Gastroesophageal sphincter (tissue), 3 donors: ENCODE results near the gene BBS4.

Experiments used
- CTCF ChIP-seq, 4 experiments: fragments of 200-600 bp in 2 of 4; fragments of 450-650 bp in 2 of 4; sonication (generic) in 1 of 4; IDR thresholded peaks; one replicate each; pipeline ENCODE4 v1.5.1; 2017 to 2019; ENCODE audit warnings: antibody characterized with exemption in 4 of 4, mild to moderate bottlenecking in 2 of 4, moderate library complexity in 2 of 4
- EP300 ChIP-seq: sonication (generic); formaldehyde crosslinking; IDR thresholded peaks from one replicate; pipeline ENCODE4 v1.6.1; 2017; ENCODE audit warnings: antibody characterized with exemption, mild to moderate bottlenecking
- POLR2A ChIP-seq, 2 donors: fragments of 450-650 bp; IDR thresholded peaks; one replicate each; pipeline ENCODE4 v1.6.1; 2017; ENCODE audit warnings: antibody characterized with exemption in 2 of 2, mild to moderate bottlenecking in 2 of 2, moderate library complexity in 1 of 2

GRCh38 chr15:72682772-72683171 lies 3.2 kb upstream of the BBS4 start:
- TF ChIP-seq CTCF (IDR thresholded peaks at IDR 0.05) (no peak), POLR2A (IDR thresholded peaks at IDR 0.05) (no peak), EP300 (no peak)
